ENCODE measurements around the gene TRMT61A. TPM values are rescaled to one million over a fixed set of nuclear protein-coding genes. Genes with fewer than 3 reads are reported as not detected.
A peak's percentile ranks its signal among the peaks of the same experiment; 100 is the strongest.

Gene TRMT61A
- total and polyA plus RNA-seq, 9 of the 15 experiments (the other 6 are each of a cell fraction or from before 2014, with no cell fraction given): 0.10 to 24.8 (median 5.1) TPM

- Histone ChIP-seq H3K9ac (ENCODE audit: insufficient read depth in 1 of 2, low read depth in 2 of 2, low read length in 2 of 2) (peak overlapping the region in 1 of 2 experiments; percentile 73; a peak in 1 of 4 replicates), H3K4me2 (ENCODE audit: insufficient read depth, low read length) (no peak overlapping the region), H3K36me3 (ENCODE audit: control insufficient read depth, insufficient read depth, low read length) (peaks cover 35% of the 10 kb centered on the region), H3K4me3 (no peak overlapping the region), H3K27ac (ENCODE audit: extremely low read depth, low read depth, low read length) (no peak overlapping the region), H4K20me1 (replicated peaks; ENCODE audit: control insufficient read depth, insufficient read depth, low read length) (peaks cover 11% of the 10 kb centered on the region), H3K79me2 (ENCODE audit: control insufficient read depth, insufficient read depth, low read length) (peaks cover 23% of the 10 kb centered on the region), H3K9me1 (ENCODE audit: control insufficient read depth, insufficient read depth, low read length) (no peaks in the 10 kb centered on the region), H3K4me1 (replicated peaks in 1 of 2; ENCODE audit: control insufficient read depth in 2 of 2, insufficient read depth in 2 of 2, low read length in 2 of 2) (peaks cover 2 to 25% of the 10 kb centered on the region in 2 experiments; a peak in 4 of 5 replicates), H3K27me3 (ENCODE audit: control insufficient read depth in 2 of 2, insufficient read depth in 2 of 2, low read length in 2 of 2) (no peaks in the 10 kb centered on the region), H2AFZ (ENCODE audit: low read depth, low read length) (no peak overlapping the region), H3K9me3 (replicated peaks; ENCODE audit: control insufficient read depth, insufficient read depth, low read depth, low read length) (no peaks in the 10 kb centered on the region)
- DNase-seq (ENCODE audit: extremely low read depth in 1 of 4, low spot score in 3 of 4): no peak
- 62% methylated on average over 14 of the region's 15 CpGs for WGBS (ENCODE audit: insufficient coverage, low coverage, missing lambda C conversion rate)
- ChIA-PET POLR2A (no interaction called here), CTCF (ENCODE audit: low intra/inter-chr PET ratio) (no interaction called here)
- intact Hi-C loops (cut with micrococcal nuclease): no loop called here
- in situ Hi-C loops (cut with MboI): no loop called here
- no TSS peak for BruUV-seq (replicated peaks)
- no peak for FAIRE-seq
- TF ChIP-seq GTF2B (IDR thresholded peaks at IDR 0.05; ENCODE audit: extremely low read depth, insufficient read length): no peak
- peak; percentile 35; the same call in 1 of the 2 replicates for TF ChIP-seq SUPT5H (IDR thresholded peaks at IDR 0.05)
- peak; percentile 58 for ATAC-seq
These were observed 26.8 kb downstream of the TRMT61A start for GRCh38 chr14:103555559-103556337.

Measured in K562 (cell line).